ENCODE data around the gene MAPK9. TPM values are rescaled to one million over a fixed set of nuclear protein-coding genes. Genes with fewer than 3 reads are reported as not detected.

Gene MAPK9
- total RNA-seq, 3 donors from 2014 or later: 31.2 to 37.9 (median 34.7) TPM

DNA sequence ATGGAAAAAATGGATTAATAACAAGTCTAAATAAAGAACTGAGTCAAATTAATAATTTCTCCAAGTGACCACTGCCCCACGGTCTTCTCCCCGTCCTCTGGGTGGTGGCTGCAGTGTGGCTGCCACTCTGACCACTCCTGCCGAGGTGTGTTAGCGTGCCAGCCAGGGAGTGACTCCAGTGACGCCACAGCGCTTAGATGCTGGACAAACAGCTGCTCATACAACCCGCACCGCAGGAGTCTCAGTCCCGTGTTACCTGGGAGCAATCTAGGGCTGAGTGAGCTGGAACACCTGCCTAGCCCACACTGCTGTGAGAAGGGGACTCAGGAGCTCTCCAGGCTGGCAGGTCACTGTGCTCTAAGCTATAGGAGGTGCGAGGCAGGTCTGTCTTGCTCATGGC is 10.2 kb downstream of the MAPK9 start:
- no peak for DNase-seq (ENCODE audit: low spot score in 2 of 2)
- Histone ChIP-seq H3K9me3 (peaks cover 0 to 4% of the 10 kb centered on the region in 2 donors), H3K4me1 (no peaks in the 10 kb centered on the region), H3K4me3 (no peak overlapping the region), H3K27me3 (no peaks in the 10 kb centered on the region), H3K36me3 (peaks cover 4% of the 10 kb centered on the region), H3K27ac (no peak overlapping the region)
- intact Hi-C loops (cut with DNase I; ENCODE audit: low total_unique reads): no loop called here
- TF ChIP-seq POLR2A (IDR thresholded peaks at IDR 0.05): no peak
- TF ChIP-seq POLR2AphosphoS5 (IDR thresholded peaks at IDR 0.05): no peak
- TF ChIP-seq, protein P1, sequence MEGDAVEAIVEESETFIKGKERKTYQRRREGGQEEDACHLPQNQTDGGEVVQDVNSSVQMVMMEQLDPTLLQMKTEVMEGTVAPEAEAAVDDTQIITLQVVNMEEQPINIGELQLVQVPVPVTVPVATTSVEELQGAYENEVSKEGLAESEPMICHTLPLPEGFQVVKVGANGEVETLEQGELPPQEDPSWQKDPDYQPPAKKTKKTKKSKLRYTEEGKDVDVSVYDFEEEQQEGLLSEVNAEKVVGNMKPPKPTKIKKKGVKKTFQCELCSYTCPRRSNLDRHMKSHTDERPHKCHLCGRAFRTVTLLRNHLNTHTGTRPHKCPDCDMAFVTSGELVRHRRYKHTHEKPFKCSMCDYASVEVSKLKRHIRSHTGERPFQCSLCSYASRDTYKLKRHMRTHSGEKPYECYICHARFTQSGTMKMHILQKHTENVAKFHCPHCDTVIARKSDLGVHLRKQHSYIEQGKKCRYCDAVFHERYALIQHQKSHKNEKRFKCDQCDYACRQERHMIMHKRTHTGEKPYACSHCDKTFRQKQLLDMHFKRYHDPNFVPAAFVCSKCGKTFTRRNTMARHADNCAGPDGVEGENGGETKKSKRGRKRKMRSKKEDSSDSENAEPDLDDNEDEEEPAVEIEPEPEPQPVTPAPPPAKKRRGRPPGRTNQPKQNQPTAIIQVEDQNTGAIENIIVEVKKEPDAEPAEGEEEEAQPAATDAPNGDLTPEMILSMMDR (IDR thresholded peaks at IDR 0.05): no peak

DNA sequence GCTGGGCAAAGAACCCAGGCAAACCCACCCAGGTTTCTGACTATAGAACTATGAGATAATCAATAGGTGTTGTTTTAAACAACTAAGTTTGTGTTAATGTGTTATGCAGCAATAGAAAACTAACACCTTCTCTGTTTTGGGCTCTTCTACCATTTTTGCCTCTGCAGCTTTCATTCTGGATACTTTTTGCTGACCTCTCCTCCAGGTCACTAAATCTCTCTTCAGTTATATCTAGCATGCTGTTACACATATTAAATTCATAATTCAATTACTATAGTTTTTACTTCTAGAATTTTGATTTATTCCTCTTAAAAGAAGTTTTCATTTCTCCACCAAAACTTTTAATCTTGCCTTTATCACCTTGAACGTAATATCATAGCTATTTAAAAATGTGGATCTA is 17.2 kb downstream of the MAPK9 start:
- H3K27me3 ChIP-seq: no peaks in the 10 kb centered on the region
- no peak for TF ChIP-seq POLR2AphosphoS5 (IDR thresholded peaks at IDR 0.05)
- TF ChIP-seq, protein P1 (IDR thresholded peaks at IDR 0.05): no peak
- no peak for TF ChIP-seq POLR2A (IDR thresholded peaks at IDR 0.05)
- no peak for DNase-seq (ENCODE audit: low spot score in 2 of 2)
- no peak overlapping the region for H3K4me3 ChIP-seq
- H3K9me3 ChIP-seq: peaks cover 26 to 39% of the 10 kb centered on the region in 2 donors
- H3K36me3 ChIP-seq: peaks cover 4% of the 10 kb centered on the region
- no peaks in the 10 kb centered on the region for H3K4me1 ChIP-seq
- H3K27ac ChIP-seq: no peak overlapping the region
- intact Hi-C loops (cut with DNase I; ENCODE audit: low total_unique reads): no loop called here

DNA sequence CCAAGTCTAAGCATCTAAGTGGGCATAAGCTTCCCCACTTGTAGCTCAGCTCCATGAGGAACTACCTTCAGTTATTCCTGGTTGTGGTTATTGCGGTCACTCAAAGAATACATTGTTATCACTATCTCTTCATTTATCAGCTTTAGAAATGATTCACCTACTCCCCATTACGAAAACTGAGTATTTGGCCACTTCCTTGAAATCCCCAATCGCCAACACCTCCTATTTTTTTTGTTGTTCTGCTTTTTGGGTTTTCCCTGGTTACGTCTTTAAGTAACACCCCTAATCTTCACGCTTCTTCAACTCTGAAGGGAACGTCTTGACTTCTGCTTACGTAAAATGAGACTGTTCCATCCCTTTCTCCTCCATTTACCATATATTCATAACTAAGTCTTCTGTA is 20.7 kb downstream of the MAPK9 start:
- no peaks in the 10 kb centered on the region for H3K36me3 ChIP-seq
- no peak overlapping the region for H3K27ac ChIP-seq
- no peak for DNase-seq (ENCODE audit: low spot score in 2 of 2)
- TF ChIP-seq POLR2A (IDR thresholded peaks at IDR 0.05) (no peak), POLR2AphosphoS5 (IDR thresholded peaks at IDR 0.05) (no peak)
- TF ChIP-seq, protein P1 (IDR thresholded peaks at IDR 0.05): no peak
- intact Hi-C loops (cut with DNase I; ENCODE audit: low total_unique reads): no loop called here
- no peak overlapping the region for H3K4me3 ChIP-seq
- H3K4me1 ChIP-seq: no peaks in the 10 kb centered on the region
- no peaks in the 10 kb centered on the region for H3K27me3 ChIP-seq
- peaks cover 51 to 67% of the 10 kb centered on the region in 2 donors for H3K9me3 ChIP-seq

DNA sequence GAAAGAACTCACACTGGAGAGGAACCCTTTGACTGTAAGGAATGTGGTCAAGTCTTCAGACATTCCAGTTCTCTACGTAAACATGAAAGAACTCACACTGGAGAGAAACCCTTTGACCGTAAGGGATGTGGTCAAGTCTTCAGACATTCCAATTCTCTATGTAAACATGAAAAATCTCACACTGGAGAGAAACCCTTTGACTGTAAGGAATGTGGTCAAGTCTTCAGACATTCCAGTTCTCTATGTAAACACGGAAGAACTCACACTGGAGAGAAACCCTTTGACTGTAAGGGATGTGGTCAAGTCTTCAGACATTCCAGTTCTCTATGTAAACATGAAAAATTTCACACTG is 32.6 kb downstream of the MAPK9 start:
- Histone ChIP-seq H3K4me1 (no peaks in the 10 kb centered on the region), H3K27me3 (no peaks in the 10 kb centered on the region), H3K4me3 (no peak overlapping the region), H3K9me3 (peaks cover 89 to 100% of the 10 kb centered on the region in 2 donors), H3K27ac (no peak overlapping the region), H3K36me3 (peaks cover 50% of the 10 kb centered on the region)
- no peak for DNase-seq (ENCODE audit: low spot score in 2 of 2)
- TF ChIP-seq POLR2AphosphoS5 (IDR thresholded peaks at IDR 0.05): no peak
- TF ChIP-seq POLR2A (IDR thresholded peaks at IDR 0.05): no peak
- TF ChIP-seq, protein P1 (IDR thresholded peaks at IDR 0.05): no peak
- intact Hi-C loops (cut with DNase I; ENCODE audit: low total_unique reads): no loop called here

DNA sequence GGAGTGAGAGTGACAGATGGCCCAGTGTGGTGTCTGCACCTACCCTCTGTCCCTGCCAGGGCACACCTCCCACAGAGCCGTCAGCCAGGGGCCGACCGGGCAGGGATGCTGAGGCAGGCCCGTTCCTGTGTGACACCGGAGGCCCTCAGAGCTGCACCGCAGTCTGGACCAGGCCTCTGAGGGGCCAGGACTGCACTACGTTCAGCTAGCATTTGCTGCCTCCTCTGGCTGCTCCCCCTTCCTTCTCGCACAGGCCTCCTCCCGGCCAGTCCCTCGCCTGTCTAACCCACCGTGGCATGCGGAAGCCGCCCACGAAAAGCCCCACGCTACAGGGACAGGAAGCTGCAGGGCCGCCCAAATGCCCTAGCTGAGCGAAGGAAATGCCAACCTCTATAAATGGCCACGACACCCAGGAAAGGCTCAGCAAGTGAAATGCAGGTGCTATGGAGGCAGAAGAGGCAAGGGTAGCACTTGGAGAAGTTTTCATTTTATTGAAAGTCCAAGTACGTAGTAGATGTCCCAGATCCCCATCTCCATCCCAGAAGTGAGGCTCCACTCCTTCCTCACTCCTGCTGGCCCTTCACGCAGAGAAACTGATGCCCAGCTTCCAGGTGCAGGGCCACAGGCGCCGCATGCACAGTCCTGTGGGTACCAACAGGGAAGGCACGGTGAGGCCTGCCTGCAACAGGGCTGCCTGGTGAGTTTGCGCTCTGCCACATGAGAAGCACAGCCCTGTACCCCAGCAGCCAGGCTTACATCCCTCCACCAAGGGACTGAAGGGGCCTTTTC is 38.7 kb downstream of the MAPK9 start:
- H3K9me3 ChIP-seq: peaks cover 93 to 99% of the 10 kb centered on the region in 2 donors
- no peak overlapping the region for H3K4me3 ChIP-seq
- no peaks in the 10 kb centered on the region for H3K27me3 ChIP-seq
- no peak for DNase-seq (ENCODE audit: low spot score in 2 of 2)
- intact Hi-C loops (cut with DNase I; ENCODE audit: low total_unique reads): no loop called here
- no peak for TF ChIP-seq POLR2A (IDR thresholded peaks at IDR 0.05)
- TF ChIP-seq, protein P1 (IDR thresholded peaks at IDR 0.05): no peak
- no peak for TF ChIP-seq POLR2AphosphoS5 (IDR thresholded peaks at IDR 0.05)
- peaks cover 31% of the 10 kb centered on the region for H3K36me3 ChIP-seq
- H3K4me1 ChIP-seq: no peaks in the 10 kb centered on the region
- no peak overlapping the region for H3K27ac ChIP-seq
